ENCODE measurements around the gene LHFPL3.
"Not testable (repeated sequence)": the region's sequence is repeated elsewhere in the genome, so short reads cannot be mapped to it uniquely, and the experiment has no call there.

The LHFPL3 gene

DNA sequence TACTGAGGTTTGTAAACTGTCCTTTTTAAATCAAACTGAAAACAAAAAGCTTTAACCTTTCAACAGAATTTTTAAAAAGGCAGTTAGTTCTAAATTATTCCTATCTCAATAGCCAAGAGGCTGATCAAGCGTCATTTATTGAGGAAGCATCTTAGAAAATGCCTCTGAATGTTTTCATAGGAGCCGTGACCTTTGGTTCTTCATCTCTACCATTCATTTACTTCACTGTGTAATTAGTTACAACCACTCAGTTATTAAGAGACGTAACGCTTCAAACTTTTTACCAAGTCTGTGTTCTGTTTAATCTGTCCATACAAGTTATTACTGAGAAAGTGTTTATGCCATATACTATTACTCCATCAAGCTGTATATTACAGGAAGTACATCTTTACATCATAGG, 578.2 kb downstream of the LHFPL3 start:
- DNase-seq: no peak

DNA sequence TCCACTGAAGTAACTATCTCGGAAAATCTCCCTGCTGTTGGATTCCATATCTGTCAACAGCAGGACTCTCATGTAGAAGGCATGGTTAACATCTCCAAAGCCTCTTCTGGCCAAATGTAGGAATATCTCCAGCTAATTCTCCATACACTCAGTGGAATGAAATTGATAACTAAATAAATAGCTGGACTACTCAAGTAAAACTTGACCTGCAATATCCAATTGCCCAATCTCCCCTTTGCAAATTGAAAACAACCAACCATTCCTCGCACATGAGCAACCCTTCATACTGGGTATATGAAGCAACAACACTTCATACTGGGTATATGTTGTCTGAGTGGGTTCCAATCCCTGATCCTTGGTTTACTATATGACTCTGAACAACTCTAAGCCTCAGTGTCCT, 580.2 kb downstream of the LHFPL3 start:
- DNase-seq: no peak

DNA sequence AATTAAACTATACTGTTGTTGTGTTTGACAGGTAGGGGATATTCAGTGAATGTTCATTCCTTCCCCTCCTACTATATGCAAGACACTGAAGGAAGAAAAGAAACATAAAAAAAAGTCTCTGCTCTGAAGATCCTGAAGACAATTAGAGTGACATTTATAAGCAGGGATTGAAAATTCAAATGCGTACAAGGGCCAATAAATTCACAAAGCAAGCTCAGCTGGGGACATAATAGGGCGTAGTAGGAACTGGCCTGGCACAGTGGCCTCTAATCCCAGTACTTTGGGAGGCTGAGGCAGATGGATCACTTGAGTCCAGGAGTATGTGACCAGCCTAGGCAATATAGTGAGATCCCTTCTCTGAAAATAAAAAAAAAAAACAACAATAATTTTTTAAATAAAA, 580.7 kb downstream of the LHFPL3 start:
- DNase-seq: no peak

DNA sequence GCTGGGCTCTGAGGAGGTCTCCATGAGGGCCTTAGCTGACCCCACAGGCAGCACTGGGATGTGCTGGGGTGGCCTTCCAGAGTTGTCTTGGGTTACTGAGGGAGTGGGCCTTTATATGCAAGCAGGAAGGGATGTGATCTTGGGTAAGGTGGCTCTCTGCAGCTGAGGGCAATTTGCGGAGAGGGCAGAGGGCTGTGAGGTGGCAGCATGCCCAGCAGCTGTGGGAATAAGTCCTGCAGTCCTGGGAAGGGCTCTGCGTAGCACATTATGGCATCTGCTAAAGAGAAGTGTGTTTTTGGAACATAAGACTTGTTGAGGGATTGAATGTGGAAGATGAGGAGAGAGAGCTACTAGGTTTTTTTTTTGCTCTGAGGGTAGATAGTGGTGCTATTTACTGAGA, 586.0 kb downstream of the LHFPL3 start:
- DNase-seq: no peak

DNA sequence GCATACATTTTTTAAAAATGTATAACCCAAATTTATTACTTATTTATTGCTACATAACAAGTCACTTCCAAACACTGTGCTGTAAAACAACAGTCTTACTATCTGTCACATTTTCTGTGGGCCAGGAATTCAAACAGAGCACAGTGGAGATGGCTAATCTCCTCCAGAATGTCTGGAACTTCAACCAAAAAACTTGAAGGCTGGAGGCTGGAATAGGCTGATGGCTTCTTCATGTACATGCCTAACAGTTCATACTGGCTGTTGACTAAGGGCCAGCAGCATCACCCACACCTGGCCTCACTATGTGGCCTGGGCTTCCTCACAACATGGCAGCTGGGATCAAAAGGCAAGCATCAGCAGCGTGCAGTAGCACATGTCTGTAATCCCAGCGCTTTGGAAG, 593.2 kb downstream of the LHFPL3 start:
- no peak for DNase-seq

DNA sequence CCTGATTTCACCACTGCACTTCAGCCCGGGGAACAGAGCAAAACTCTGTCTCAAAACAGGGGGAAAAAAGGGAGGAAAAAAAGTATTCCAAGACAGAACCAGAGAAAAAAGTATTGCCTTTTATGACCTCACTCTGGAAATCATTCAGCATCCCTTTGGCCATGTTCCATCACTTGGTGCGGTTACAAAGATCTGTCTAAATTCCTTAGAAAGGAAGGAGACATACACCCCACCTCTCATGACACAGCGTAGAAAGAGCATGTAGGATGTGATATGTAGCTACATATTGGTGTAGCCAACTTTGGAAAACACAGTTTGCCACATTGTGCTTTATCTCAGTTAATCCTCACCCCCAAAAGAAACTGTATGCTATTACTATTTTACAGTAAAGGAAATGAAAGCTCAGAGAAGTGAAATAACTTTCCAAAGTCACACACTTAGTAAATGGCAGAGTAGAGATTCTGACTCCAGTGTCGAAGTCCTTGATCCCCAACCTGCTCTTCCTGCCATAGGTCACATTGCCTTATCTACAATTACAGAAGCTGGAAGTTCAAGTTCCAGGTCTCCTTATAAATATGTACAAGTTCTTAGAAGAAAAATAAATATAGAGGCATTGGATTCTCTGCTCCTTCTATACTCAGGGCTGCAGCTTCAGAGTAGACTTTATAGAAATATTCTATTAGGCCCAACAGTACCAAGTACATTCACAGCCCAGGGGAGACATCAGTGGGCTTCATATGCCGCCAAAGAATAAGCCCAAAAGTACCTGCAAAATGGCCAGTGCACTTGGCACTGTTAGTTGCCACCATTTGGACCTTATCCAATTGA, 594.0 kb downstream of the LHFPL3 start:
- no peak for DNase-seq

DNA sequence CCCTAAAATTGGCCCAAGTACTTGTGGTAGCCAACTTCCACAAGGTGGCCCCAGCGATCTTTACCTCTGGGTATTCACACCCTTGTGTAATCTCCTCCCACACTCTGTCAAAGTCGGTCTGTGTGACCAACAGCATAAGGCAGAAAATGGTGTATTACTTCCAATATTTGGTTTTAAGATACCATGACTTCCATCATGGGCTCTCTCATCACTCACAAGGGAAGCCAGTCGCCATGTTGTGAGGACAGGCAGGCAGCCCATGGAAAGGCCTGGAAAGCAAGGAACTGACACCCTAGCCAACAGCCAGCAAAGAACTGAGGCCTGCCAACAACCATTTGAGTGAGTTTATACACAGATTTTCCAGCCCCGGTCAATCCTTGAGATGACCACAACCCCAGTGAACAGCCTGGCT, 594.6 kb downstream of the LHFPL3 start:
- DNase-seq: peak; percentile 68

DNA sequence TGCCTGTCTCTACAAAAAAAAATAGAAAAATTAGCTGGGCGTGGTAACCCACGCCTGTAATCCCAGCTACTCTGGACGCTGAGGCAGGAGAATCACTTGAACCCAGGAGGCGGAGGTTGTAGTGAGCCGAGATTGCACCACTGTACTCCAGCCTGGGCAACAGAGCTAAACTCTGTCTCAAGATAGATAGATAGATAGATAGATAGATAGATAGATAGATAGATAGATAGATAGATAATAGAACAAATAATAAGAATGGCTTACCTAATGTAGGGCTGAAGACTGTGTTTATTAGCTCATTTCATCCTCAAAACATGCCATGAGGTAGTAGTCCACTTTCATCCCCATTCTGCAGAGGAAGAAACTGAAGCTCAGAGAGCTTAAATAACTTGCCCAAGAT, 597.8 kb downstream of the LHFPL3 start:
- DNase-seq: not testable (repeated sequence)

DNA sequence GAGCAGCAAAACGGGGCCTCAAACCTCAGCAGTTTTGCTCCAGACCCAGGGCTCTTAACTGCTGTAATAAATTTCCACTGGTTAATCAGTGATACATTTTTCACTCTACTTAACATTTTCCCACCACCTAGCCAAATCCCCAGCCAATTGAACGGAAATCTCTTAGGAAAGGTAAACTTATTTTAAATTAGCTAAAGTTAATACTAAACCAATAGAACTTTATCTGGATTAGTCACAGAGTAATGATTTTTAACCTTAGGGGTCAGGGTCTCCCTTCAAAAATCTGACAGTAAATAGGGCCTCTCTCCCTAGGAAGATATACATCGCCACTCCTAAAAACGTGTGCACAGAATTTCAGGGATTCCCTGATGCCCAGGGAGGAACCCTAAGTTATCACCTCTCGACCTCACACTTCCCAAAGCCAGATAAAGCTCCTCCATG, 598.2 kb downstream of the LHFPL3 start:
- no peak for DNase-seq

DNA sequence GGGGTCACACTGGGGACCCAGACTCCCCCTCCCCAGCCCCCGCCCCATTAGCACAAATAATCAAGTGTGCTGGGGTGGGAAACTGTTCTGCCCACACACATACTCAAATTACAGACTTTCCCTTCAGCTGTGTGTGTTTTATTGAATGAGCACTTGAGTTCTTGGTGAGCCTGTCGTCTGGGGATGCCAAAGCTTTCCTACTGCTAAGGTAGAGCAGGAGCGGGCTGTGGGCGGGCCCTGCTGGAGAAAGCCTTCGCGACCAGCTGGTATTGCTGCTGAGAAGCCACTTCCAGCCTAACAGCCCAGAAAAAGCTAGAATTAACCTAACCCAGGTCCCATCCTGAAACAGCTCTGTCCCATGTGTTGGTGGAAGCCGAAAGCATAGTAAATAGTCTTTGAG, 598.7 kb downstream of the LHFPL3 start:
- DNase-seq: no peak

DNA sequence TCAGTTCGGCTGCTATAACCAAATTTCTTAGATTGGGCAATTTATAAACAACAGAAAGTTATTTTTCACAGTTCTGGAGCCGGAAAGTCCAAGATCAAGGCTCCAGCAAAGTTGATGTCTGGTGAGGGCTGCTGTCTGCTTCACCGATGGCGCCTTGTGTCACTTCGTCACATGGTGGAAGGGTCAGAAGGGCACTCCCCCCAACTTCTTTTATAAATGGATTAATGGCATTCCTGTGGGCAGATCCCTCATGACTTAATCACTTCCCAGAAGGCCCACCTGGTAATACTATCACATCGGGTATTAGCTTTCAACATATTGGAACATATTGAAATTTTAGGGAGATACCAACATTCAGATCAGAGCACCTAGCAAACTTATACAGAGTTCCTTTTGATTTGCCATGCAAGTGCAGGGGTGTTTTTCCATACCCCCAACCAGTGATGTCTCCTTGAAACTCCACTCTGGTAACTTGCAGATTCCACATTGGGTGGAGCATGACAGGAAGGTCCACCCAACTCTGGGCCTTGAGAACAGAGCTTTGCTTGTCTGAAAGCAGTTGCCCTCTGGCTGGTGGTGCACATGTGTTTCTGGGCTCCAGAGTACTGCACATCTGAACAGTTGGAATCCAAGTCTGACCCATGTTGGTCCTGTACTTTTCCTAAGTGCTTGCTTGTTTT, 600.5 kb downstream of the LHFPL3 start:
- DNase-seq: no peak

DNA sequence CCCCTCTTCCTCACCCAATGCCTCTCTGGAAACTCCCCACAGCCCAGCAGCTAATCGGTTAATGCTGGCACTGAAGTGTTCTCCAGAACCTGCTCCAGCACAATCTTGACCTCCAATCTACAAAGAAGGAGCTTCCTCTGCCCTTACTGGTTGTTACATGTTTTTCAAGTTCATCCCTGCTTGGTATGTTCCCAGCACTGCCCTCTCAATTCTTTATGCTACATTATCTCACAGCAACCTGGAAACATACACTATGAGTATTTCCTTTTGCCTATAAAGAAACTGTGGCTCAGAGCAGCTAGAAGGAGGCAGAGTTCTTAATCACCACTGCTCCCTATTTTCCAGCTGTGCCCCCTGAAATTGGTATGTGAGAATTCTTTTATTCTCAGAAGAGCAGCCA, 601.5 kb downstream of the LHFPL3 start:
- DNase-seq: no peak

DNA sequence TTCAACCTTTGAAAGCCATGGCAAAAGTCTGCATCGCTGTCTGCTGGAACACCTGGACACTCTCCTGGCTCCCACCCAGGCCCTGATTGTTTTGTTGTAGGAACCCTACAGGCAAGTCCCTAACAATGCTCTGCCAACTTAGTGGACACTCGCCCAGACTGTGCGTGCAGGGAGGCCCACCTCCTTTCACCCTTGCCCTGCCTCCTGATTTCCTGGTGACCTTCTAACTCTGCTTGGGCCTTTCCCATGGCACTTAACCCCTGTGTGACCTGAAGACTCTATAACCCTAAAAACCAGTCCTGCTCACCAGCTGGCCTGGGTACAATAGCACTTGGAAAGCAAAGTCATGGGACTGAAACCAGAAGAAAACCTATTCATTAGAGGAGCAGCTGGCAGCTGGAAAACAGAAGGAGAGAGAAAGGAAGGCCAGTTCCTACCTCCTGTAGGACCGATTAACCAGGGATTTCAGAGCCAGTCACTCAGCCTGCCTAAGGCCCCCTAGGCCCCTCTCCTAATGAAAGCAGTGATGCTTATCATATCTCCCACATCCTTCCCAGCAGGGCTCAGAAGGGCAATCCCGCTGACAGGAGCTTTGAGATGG, 602.9 kb downstream of the LHFPL3 start:
- DNase-seq: no peak

DNA sequence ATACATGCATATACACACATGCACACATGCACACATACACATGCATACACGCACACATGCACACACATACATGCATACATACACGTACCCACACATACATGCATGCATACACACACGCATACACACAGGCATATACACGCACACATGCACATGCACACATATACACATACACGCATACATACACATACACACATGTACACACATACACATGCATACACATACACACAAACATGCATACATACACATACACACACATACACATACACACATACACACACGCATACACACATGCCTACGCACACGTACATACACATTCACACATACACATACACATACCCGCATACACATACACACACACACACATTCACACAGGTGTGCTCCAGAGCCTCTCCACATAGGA, 604.6 kb downstream of the LHFPL3 start:
- DNase-seq: no peak

DNA sequence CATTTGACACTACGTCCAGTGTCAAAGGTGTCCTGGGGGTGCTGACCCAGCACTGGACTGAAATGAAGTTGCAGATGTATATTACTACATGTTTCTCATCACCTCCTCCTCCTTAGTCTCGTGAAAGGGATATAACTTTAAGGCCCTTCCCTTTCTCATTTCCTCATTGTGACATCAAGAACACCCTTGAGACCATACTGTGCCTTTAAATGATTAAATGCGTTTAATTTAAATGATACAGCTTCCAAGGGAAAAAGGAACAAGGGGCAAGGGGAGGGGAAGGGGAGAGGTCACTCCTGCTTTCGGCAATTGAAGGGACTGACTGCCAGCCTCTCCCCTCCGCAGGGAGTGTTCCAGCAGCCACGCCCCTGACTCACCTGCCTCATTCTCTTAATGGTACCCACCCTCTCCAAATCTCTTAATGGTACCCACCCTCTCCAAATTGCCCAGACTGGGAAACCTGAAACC, 605.2 kb downstream of the LHFPL3 start:
- DNase-seq: no peak

DNA sequence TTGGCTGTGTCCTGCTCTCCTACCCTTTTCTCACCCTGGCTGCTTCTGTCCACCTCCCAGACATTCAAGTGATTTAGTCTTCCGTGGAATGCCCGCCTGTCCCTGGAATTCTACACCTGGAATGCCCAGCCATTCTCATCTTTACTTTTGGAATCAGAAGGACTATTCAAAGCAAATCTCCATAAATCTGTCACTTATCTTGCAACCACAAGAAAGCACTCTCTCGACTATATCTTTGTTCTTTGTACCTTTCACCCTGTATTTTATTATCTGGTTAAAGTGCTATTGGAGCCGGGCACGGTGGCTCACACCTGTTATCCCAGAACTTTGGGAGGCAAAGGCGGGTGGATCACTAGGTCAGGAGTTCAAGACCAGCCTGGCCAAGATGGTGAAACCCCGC, 606.3 kb downstream of the LHFPL3 start:
- DNase-seq: no peak

DNA sequence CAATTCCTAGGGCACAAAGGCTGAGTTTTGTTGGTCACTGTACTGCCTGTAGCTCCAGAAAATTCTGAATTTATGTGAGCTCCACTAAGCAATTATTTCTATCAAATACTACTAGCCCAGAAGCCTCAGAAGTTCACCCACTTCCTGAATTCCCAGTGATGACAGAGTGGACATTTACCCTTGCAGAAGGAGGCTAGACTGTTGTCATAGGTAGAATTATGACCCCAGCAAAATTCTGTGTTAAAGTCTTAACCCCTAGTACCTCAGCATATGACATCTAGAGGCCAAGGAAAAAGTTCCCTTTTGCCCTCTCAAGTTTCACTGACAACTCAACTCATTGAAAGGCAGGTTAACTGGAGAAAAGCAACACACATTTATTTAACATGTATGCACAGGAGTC, 606.9 kb downstream of the LHFPL3 start:
- no peak for DNase-seq

DNA sequence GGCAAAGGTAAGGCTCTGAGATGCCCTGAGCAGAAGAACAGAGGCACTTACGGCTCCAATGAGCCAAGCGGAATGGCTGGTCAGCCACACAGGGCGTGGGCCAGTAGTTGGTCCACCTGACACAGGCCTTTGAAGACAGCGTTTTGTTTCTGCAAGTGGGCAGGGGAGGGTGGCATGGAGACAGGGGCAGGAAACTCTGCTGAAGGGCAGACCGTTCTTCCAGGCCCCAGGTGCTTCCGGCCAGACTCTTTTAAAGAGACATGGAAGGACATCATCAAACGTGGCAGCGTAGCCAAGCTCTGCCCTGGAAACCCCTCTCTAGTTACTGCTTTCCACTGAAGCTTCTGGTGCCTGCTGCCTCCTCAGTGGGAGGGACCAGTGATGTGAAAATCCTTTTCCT, 608.1 kb downstream of the LHFPL3 start:
- no peak for DNase-seq

DNA sequence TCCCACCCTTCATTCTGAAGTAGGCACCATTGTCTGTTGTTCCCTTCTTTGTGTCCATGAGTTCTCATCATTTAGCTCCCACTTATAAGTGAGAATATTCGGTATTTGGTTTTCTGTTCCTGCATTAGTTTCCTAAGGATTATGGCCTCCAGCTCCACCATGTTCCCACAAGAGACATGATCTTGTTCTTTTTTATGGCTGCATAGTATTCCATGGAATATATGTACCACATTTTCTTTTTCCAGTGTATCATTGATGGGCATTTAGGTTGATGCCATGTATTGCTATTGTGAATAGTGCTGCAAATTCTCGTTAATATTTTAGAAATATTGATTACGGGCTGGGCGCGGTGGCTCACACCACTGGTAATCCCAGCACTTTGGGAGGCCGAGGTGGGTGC, 609.1 kb downstream of the LHFPL3 start:
- not testable (repeated sequence) for DNase-seq

DNA sequence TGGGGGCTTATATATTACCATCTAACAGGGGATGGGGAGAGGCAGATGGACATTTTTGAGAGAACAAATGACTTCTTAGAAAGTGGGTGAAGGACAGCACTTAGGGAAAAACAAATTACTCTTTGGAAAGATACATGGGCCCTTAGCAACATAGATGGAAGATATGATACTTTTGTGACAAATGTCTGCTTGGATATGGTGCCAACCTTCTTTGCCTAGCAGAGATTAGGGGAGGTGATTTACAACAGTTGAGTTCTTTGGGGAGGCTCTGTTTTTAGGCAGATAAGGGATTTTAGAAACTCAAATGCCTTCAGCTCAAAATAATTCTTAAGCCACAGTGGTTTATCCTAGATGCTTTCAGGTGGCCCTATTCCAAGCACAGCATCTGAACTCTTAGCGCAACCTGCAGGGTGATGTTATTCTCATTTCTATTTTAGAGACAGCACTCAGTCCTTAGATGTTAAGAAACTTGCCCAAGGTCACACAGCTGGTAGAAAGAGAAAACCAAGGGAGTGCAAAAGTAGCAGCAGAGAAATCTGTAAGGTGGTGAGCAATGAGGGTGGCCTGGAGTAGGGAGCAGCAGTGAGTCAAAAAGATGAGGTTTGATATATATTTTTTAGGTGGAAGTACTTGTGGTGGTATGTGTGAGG, 610.5 kb downstream of the LHFPL3 start:
- no peak for DNase-seq

DNA sequence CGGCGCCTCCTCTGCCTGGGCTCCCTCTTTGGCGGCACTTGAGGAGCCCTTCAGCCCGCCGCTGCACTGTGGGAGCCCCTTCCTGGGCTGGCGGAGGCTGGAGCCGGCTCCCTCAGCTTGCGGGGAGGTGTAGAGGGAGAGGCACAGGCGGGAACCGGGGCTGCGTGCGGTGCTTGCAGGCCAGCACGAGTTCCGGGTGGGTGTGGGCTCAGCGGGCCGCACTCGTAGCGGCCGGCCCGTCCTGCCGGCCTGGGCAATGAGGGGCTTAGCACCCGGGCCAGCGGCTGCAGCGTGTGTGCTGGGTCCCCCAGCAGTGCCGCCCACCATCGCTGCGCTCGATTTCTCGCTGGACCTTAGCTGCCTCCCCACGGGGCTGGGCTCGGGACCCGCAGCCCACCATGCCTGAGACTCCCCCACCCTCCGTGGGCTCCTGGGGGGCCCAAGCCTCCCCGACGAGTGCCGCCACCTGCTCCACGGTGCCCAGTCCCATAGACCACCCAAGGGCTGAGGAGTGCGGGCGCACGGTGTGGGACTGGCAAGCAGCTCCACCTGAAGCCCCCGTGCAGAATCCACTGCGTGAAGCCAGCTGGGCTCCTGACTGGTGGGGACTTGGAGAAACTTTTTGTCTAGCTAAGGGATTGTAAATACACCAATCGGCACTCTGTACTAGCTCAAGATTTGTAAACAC, 611.8 kb downstream of the LHFPL3 start:
- DNase-seq: no peak

DNA sequence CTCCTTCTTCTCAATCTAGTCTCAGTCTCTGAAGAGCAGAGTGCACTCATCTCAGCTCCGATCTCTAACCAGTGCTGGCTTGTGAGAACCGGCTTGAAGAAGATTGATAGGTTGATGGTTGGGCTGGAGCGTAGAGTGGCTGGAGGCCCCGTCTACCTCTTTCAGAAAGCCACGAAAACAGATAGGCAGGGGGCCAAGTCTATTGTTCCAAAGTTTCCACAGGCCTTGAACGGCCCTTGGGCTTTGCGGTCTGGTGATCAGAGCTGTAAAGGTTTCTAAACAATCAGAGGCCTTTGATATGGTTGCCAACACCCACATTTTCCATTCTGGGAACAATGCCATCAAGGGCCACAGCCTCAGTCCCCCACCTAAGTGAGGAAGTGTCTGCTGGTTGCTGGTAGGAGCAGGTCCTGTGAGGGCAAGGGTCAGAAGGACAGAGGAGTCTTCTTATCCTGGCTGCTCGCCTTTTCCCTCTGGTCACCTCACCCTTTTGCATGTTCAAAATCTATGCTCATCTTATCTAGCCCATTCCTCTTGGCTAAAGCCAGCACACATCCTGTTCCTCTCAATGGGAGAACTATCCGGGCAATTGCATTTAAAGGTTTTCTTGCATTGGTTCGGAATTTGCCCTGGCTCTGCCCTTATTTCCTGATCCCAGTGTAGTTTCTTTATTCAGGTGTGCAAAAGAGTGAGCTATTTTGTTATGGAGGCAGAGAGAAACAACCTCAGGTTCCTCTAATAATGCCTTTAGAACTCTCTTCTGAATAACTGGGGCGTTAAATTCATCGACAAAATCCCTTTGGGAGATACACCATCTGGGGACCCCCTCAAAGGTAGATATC, 615.3 kb downstream of the LHFPL3 start:
- no peak for DNase-seq

Data from NCI-H526 treated with DMSO at 0.1 percent for 48 hours (cell line).